Left ventricle myocardium inferior (tissue), 1 donor: Measurements from ENCODE around the gene ZNRF3. TPM values are rescaled to one million over a fixed set of nuclear protein-coding genes. Genes with fewer than 3 reads are reported as not detected.
A peak's percentile ranks its signal among the peaks of the same experiment; 100 is the strongest.

Experiments used
- DNase-seq: peaks from one replicate; pipeline ENCODE4 v3.0.0-alpha.2; 2020
- H3K27ac ChIP-seq: fragments of 200-600 bp; replicated peaks from 2 replicates; pipeline ENCODE4 v1.8.0; 2021
- H3K27me3 ChIP-seq: fragments of 200-600 bp; 2 replicates; pipeline ENCODE4 v1.8.0; 2021; ENCODE audit warnings: low read depth
- H3K36me3 ChIP-seq: fragments of 200-600 bp; 2 replicates; pipeline ENCODE4 v1.8.0; 2021
- H3K4me1 ChIP-seq: fragments of 200-600 bp; 2 replicates; pipeline ENCODE4 v1.8.0; 2021
- H3K4me3 ChIP-seq: fragments of 200-600 bp; 2 replicates; pipeline ENCODE4 v1.8.0; 2021; ENCODE audit warnings: mild to moderate bottlenecking, moderate library complexity
- H3K9me3 ChIP-seq: fragments of 200-600 bp; replicated peaks from 2 replicates; pipeline ENCODE4 v1.8.0; 2021
- CTCF ChIP-seq: fragments of 200-600 bp; IDR thresholded peaks from 2 replicates; pipeline ENCODE4 v1.8.0; 2021; ENCODE audit warnings: antibody characterized with exemption, mild to moderate bottlenecking, borderline replicate concordance
- intact Hi-C: fragments of 100-400 bp; cut with micrococcal nuclease; formaldehyde crosslinking; loops from one replicate; pipeline ENCODE4 v1.11.0; 2022
- total RNA-seq: library from RNA; stranded (reverse); fragmentation: NEBNext Ultra II Directional; extraction: Animal tissue kit (Norgen Biotek cat#: 25700); gene quantifications from one replicate; pipeline ENCODE4 v1.2.1, GENCODE V29; 2021
- donor health status: DM: no; HTN: yes; CAD: no; lungs with severe emphysema.

Gene ZNRF3
- total RNA-seq, 1 donor from 2014 or later: 6.3 TPM

GRCh38 chr22:28973352-28973751 is 90.0 kb downstream of the ZNRF3 start:
- intact Hi-C loops: no loop called here
- Histone ChIP-seq H3K4me3 (no peak overlapping the region), H3K36me3 (no peaks in the 10 kb centered on the region), H3K4me1 (peaks cover 25% of the 10 kb centered on the region), H3K9me3 (no peaks in the 10 kb centered on the region), H3K27ac (no peak overlapping the region), H3K27me3 (no peaks in the 10 kb centered on the region)
- no peak for TF ChIP-seq CTCF
- no peak for DNase-seq

- no peaks in the 10 kb centered on the region for H3K27me3 ChIP-seq
- peak overlapping the region; percentile 51 for H3K4me3 ChIP-seq
- TF ChIP-seq CTCF: no peak
- H3K9me3 ChIP-seq: no peaks in the 10 kb centered on the region
- intact Hi-C loops: no loop called here
- peaks cover 30% of the 10 kb centered on the region for H3K4me1 ChIP-seq
- no peaks in the 10 kb centered on the region for H3K36me3 ChIP-seq
- DNase-seq: no peak
- peak overlapping the region; percentile 29 for H3K27ac ChIP-seq
These were observed 93.7 kb downstream of the ZNRF3 start for GRCh38 chr22:28977060-28977459.

GRCh38 chr22:28977481-28977971 is 94.2 kb downstream of the ZNRF3 start:
- H3K36me3 ChIP-seq: no peaks in the 10 kb centered on the region
- intact Hi-C loops: no loop called here
- peak overlapping the region; percentile 29 for H3K27ac ChIP-seq
- H3K9me3 ChIP-seq: no peaks in the 10 kb centered on the region
- DNase-seq: no peak
- no peaks in the 10 kb centered on the region for H3K27me3 ChIP-seq
- peak overlapping the region; percentile 51 for H3K4me3 ChIP-seq
- TF ChIP-seq CTCF: no peak
- peaks cover 30% of the 10 kb centered on the region for H3K4me1 ChIP-seq

GRCh38 chr22:28978158-28978557 is 94.8 kb downstream of the ZNRF3 start:
- peak; percentile 19 for DNase-seq
- intact Hi-C loops: no loop called here
- TF ChIP-seq CTCF: no peak
- Histone ChIP-seq H3K4me3 (peak overlapping the region; percentile 51), H3K27me3 (no peaks in the 10 kb centered on the region), H3K36me3 (no peaks in the 10 kb centered on the region), H3K9me3 (no peaks in the 10 kb centered on the region), H3K4me1 (peaks cover 30% of the 10 kb centered on the region), H3K27ac (peak overlapping the region; percentile 29)

- intact Hi-C loops: no loop called here
- no peak for TF ChIP-seq CTCF
- no peak overlapping the region for H3K4me3 ChIP-seq
- H3K36me3 ChIP-seq: no peaks in the 10 kb centered on the region
- no peak for DNase-seq
- no peaks in the 10 kb centered on the region for H3K9me3 ChIP-seq
- H3K27ac ChIP-seq: no peak overlapping the region
- peaks cover 30% of the 10 kb centered on the region for H3K4me1 ChIP-seq
- no peaks in the 10 kb centered on the region for H3K27me3 ChIP-seq
These were observed 95.8 kb downstream of the ZNRF3 start for GRCh38 chr22:28978863-28979796.
